ENCODE data around the gene DNAJB11.

DNA sequence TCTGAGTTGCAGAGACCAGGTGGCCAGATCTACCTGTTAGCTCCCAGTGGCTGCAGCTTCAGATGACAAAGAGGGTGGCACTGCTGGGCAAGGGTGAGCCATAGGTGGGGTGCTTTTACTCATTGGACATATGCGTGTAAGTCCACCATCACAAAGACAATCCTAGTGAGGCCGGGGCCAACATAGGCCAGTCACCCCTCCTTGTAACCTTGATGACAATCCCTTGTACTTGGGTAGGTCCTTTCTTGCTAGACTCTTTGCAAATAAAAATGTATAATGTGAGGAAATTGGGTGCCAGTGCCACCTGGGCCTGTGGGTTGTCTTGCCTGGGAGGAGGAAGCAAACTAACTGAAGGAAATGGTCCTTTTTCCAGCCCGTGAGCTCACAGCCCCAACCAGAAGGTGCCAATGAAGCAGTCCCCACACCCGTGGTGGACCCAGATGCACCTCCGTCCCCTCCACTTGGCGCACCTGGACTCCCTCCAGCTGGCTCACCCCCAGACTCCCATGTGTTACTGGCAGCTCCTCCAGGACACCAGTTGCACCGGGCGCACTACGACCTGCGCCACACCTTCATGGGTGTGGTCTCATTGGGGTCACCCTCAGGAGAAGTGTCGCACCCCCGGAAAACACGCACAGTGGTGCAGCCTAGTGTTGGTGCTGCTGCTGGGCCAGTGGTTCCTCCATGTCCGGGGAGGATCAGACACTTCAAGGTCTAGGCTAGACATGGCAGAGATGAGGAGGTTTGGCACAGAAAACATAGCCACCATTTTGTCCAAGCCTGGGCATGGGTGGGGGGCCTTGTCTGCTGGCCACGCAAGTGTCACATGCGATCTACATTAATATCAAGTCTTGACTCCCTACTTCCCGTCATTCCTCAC is 49.9 kb downstream of the DNAJB11 start:
- no peak for TF ChIP-seq POLR2AphosphoS5 (IDR thresholded peaks at IDR 0.05)
- TF ChIP-seq POLR2A (IDR thresholded peaks at IDR 0.05; ENCODE audit: low read depth): no peak

All from esophagus muscularis mucosa (tissue), 2 donors.